ENCODE measurements around the gene CSMD2. TPM values are rescaled to one million over a fixed set of nuclear protein-coding genes. Genes with fewer than 3 reads are reported as not detected.

The CSMD2 gene
- total and polyA plus RNA-seq, 8 donors: 0.20 to 0.81 (median 0.47) TPM

- peaks cover 0 to 3% of the 10 kb centered on the region in 2 donors for H3K4me1 ChIP-seq
- no peak overlapping the region for H3K27ac ChIP-seq
- no peak overlapping the region for H3K4me3 ChIP-seq
- no peaks in the 10 kb centered on the region for H3K9me3 ChIP-seq
- ATAC-seq: no peak
- H3K27me3 ChIP-seq: no peaks in the 10 kb centered on the region
- intact Hi-C loops (cut with DNase I): no loop called here
- no peak for DNase-seq
- TF ChIP-seq CTCF (IDR thresholded peaks at IDR 0.05): no peak
- no peaks in the 10 kb centered on the region for H3K36me3 ChIP-seq
These were observed 588.0 kb downstream of the CSMD2 start for GRCh38 chr1:33576821-33577599.

GRCh38 chr1:33575324-33575879 is 589.6 kb downstream of the CSMD2 start:
- DNase-seq (no peak), ATAC-seq (no peak)
- no peak for TF ChIP-seq CTCF (IDR thresholded peaks at IDR 0.05)
- no peak overlapping the region for H3K4me3 ChIP-seq
- H3K36me3 ChIP-seq: no peaks in the 10 kb centered on the region
- intact Hi-C loops (cut with DNase I): no loop called here
- peaks cover 0 to 3% of the 10 kb centered on the region in 2 donors for H3K4me1 ChIP-seq
- H3K9me3 ChIP-seq: no peaks in the 10 kb centered on the region
- no peaks in the 10 kb centered on the region for H3K27me3 ChIP-seq
- no peak overlapping the region for H3K27ac ChIP-seq

- no peak for TF ChIP-seq CTCF (IDR thresholded peaks at IDR 0.05)
- no peaks in the 10 kb centered on the region for H3K36me3 ChIP-seq
- ATAC-seq (no peak), DNase-seq (no peak)
- intact Hi-C loops (cut with DNase I): no loop called here
- peaks cover 0 to 3% of the 10 kb centered on the region in 2 donors for H3K4me1 ChIP-seq
- H3K4me3 ChIP-seq: no peak overlapping the region
- H3K27ac ChIP-seq: no peak overlapping the region
- no peaks in the 10 kb centered on the region for H3K9me3 ChIP-seq
- H3K27me3 ChIP-seq: no peaks in the 10 kb centered on the region
These were observed 591.4 kb downstream of the CSMD2 start for GRCh38 chr1:33573661-33574060.

GRCh38 chr1:33572387-33572786 is 592.6 kb downstream of the CSMD2 start:
- Histone ChIP-seq H3K27ac (no peak overlapping the region), H3K27me3 (no peaks in the 10 kb centered on the region), H3K36me3 (no peaks in the 10 kb centered on the region), H3K9me3 (no peaks in the 10 kb centered on the region), H3K4me1 (peaks cover 0 to 3% of the 10 kb centered on the region in 2 donors), H3K4me3 (no peak overlapping the region)
- ATAC-seq (no peak), DNase-seq (no peak)
- intact Hi-C loops (cut with DNase I): no loop called here
- TF ChIP-seq CTCF (IDR thresholded peaks at IDR 0.05): no peak

GRCh38 chr1:33569331-33569730 is 595.7 kb downstream of the CSMD2 start:
- no peak for ATAC-seq
- no peaks in the 10 kb centered on the region for H3K36me3 ChIP-seq
- no peaks in the 10 kb centered on the region for H3K27me3 ChIP-seq
- no peak for DNase-seq
- H3K27ac ChIP-seq: no peak overlapping the region
- H3K4me3 ChIP-seq: no peak overlapping the region
- no peaks in the 10 kb centered on the region for H3K9me3 ChIP-seq
- intact Hi-C loops (cut with DNase I): no loop called here
- no peaks in the 10 kb centered on the region for H3K4me1 ChIP-seq
- TF ChIP-seq CTCF (IDR thresholded peaks at IDR 0.05): no peak
